Mucosa of rectum (tissue), 2 donors: Measurements from ENCODE around the gene TOMM22.

Experiments
- H3K27ac ChIP-seq, 2 donors: one replicate each; pipeline ENCODE4 v1.7.0; 2013; ENCODE audit warnings: inconsistent platforms in 2 of 2, low read depth in 2 of 2, low read length in 2 of 2
- H3K27me3 ChIP-seq, 2 donors: one replicate each; pipeline ENCODE4 v1.7.0; 2013; ENCODE audit warnings: low read length in 2 of 2; ENCODE audit not compliant: control insufficient read depth in 2 of 2, insufficient read depth in 2 of 2
- H3K36me3 ChIP-seq, 2 donors: one replicate each; pipeline ENCODE4 v1.7.0; 2013; ENCODE audit warnings: low read length in 2 of 2; ENCODE audit not compliant: control insufficient read depth in 2 of 2, insufficient read depth in 2 of 2
- H3K4me1 ChIP-seq, 2 donors: one replicate each; pipeline ENCODE4 v1.7.0; 2013; ENCODE audit warnings: low read length in 2 of 2, mild to moderate bottlenecking in 1 of 2; ENCODE audit not compliant: control insufficient read depth in 2 of 2, insufficient read depth in 2 of 2
- H3K4me3 ChIP-seq, 2 donors: one replicate each; pipeline ENCODE4 v1.7.0; 2013; ENCODE audit warnings: low read length in 2 of 2
- H3K9ac ChIP-seq, 2 donors: one replicate each; pipeline ENCODE4 v1.7.0; 2013; ENCODE audit warnings: low read length in 2 of 2, low read depth in 1 of 2, mild to moderate bottlenecking in 1 of 2
- H3K9me3 ChIP-seq, 2 donors: one replicate each; pipeline ENCODE4 v1.7.0; 2013; ENCODE audit warnings: low read length in 2 of 2; ENCODE audit not compliant: control insufficient read depth in 2 of 2
- donor health status: healthy.
- donor health status: Normal muscosa, but diverticular disease.

The TOMM22 gene

GRCh38 chr22:38724176-38724575 is 42.4 kb downstream of the TOMM22 start:
- no peaks in the 10 kb centered on the region for H3K9me3 ChIP-seq
- no peak overlapping the region for H3K27ac ChIP-seq
- H3K36me3 ChIP-seq: peaks cover 75 to 83% of the 10 kb centered on the region in 2 donors
- H3K4me3 ChIP-seq: no peak overlapping the region
- no peaks in the 10 kb centered on the region for H3K27me3 ChIP-seq
- no peak overlapping the region for H3K9ac ChIP-seq
- H3K4me1 ChIP-seq: no peaks in the 10 kb centered on the region

GRCh38 chr22:38724926-38725571 is 43.3 kb downstream of the TOMM22 start:
- H3K4me3 ChIP-seq: no peak overlapping the region
- H3K27ac ChIP-seq: no peak overlapping the region
- no peaks in the 10 kb centered on the region for H3K27me3 ChIP-seq
- H3K4me1 ChIP-seq: no peaks in the 10 kb centered on the region
- H3K9me3 ChIP-seq: no peaks in the 10 kb centered on the region
- H3K36me3 ChIP-seq: peaks cover 84 to 85% of the 10 kb centered on the region in 2 donors
- H3K9ac ChIP-seq: no peak overlapping the region

- H3K27me3 ChIP-seq: no peaks in the 10 kb centered on the region
- peaks cover 89 to 91% of the 10 kb centered on the region in 2 donors for H3K36me3 ChIP-seq
- no peak overlapping the region for H3K9ac ChIP-seq
- no peak overlapping the region for H3K27ac ChIP-seq
- H3K4me1 ChIP-seq: no peaks in the 10 kb centered on the region
- no peak overlapping the region for H3K4me3 ChIP-seq
- no peaks in the 10 kb centered on the region for H3K9me3 ChIP-seq
Measured at GRCh38 chr22:38725900-38726655, 44.3 kb downstream of the TOMM22 start.

GRCh38 chr22:38727123-38727522 is 45.4 kb downstream of the TOMM22 start:
- H3K27ac ChIP-seq: no peak overlapping the region
- no peak overlapping the region for H3K4me3 ChIP-seq
- no peaks in the 10 kb centered on the region for H3K4me1 ChIP-seq
- H3K9me3 ChIP-seq: no peaks in the 10 kb centered on the region
- H3K36me3 ChIP-seq: peaks cover 87 to 92% of the 10 kb centered on the region in 2 donors
- no peak overlapping the region for H3K9ac ChIP-seq
- H3K27me3 ChIP-seq: no peaks in the 10 kb centered on the region

- Histone ChIP-seq H3K27me3 (no peaks in the 10 kb centered on the region), H3K9ac (no peak overlapping the region), H3K36me3 (peaks cover 83 to 88% of the 10 kb centered on the region in 2 donors), H3K27ac (no peak overlapping the region), H3K9me3 (no peaks in the 10 kb centered on the region), H3K4me3 (no peak overlapping the region), H3K4me1 (no peaks in the 10 kb centered on the region)
Measured at GRCh38 chr22:38727530-38728451, 46.0 kb downstream of the TOMM22 start.

- H3K9ac ChIP-seq: no peak overlapping the region
- no peak overlapping the region for H3K27ac ChIP-seq
- no peaks in the 10 kb centered on the region for H3K27me3 ChIP-seq
- H3K9me3 ChIP-seq: no peaks in the 10 kb centered on the region
- H3K4me3 ChIP-seq: no peak overlapping the region
- H3K36me3 ChIP-seq: peaks cover 77 to 79% of the 10 kb centered on the region in 2 donors
- peaks cover 7 to 8% of the 10 kb centered on the region in 2 donors for H3K4me1 ChIP-seq
Measured at GRCh38 chr22:38728871-38729796, 47.4 kb downstream of the TOMM22 start.

- Histone ChIP-seq H3K27ac (no peak overlapping the region), H3K36me3 (peaks cover 69 to 76% of the 10 kb centered on the region in 2 donors), H3K27me3 (no peaks in the 10 kb centered on the region), H3K9ac (no peak overlapping the region), H3K4me1 (peaks cover 8 to 10% of the 10 kb centered on the region in 2 donors), H3K9me3 (no peaks in the 10 kb centered on the region), H3K4me3 (no peak overlapping the region)
Measured at GRCh38 chr22:38729946-38730345, 48.2 kb downstream of the TOMM22 start.

GRCh38 chr22:38730411-38730871 is 48.7 kb downstream of the TOMM22 start:
- Histone ChIP-seq H3K4me3 (no peak overlapping the region), H3K36me3 (peaks cover 66 to 74% of the 10 kb centered on the region in 2 donors), H3K27me3 (no peaks in the 10 kb centered on the region), H3K4me1 (peaks cover 8 to 10% of the 10 kb centered on the region in 2 donors), H3K9me3 (no peaks in the 10 kb centered on the region), H3K27ac (no peak overlapping the region), H3K9ac (no peak overlapping the region)

- Histone ChIP-seq H3K4me1 (peaks cover 8 to 10% of the 10 kb centered on the region in 2 donors), H3K9me3 (no peaks in the 10 kb centered on the region), H3K27ac (no peak overlapping the region), H3K27me3 (no peaks in the 10 kb centered on the region), H3K36me3 (peaks cover 66 to 74% of the 10 kb centered on the region in 2 donors), H3K4me3 (no peak overlapping the region), H3K9ac (no peak overlapping the region)
Measured at GRCh38 chr22:38731703-38732161, 50.0 kb downstream of the TOMM22 start.
